Measurements from ENCODE around the gene DDX49.
"Not testable (repeated sequence)": the region's sequence is repeated elsewhere in the genome, so short reads cannot be mapped to it uniquely, and the experiment has no call there.

The DDX49 gene

GRCh38 chr19:18895824-18896341 is 23.6 kb upstream of the DDX49 start, which contains the start of gene CERS1:
TSS of gene CERS1 (minus strand) at chr19:18896158. CDS start at chr19:18896072, 86 bp downstream.
- peak; percentile 6 for DNase-seq

GRCh38 chr19:18896421-18896841 is 23.1 kb upstream of the DDX49 start:
- DNase-seq, result no peak

GRCh38 chr19:18897094-18898029 is 22.2 kb upstream of the DDX49 start:
- no peak for DNase-seq

- DNase-seq, result no peak
Measured at GRCh38 chr19:18898081-18898606, 21.4 kb upstream of the DDX49 start.

- no peak for DNase-seq
Measured at GRCh38 chr19:18898607-18899408, 20.7 kb upstream of the DDX49 start.

- DNase-seq, result no peak
Measured at GRCh38 chr19:18899624-18900560, 19.6 kb upstream of the DDX49 start.

- DNase-seq, result no peak
Measured at GRCh38 chr19:18900700-18901481, 18.6 kb upstream of the DDX49 start.

GRCh38 chr19:18901491-18901890 is 18.0 kb upstream of the DDX49 start:
- DNase-seq, result no peak

GRCh38 chr19:18902519-18902918 is 17.0 kb upstream of the DDX49 start:
- not testable (repeated sequence) for DNase-seq

- DNase-seq, result no peak
Measured at GRCh38 chr19:18903156-18904037, 16.1 kb upstream of the DDX49 start.

GRCh38 chr19:18904334-18905057 is 15.0 kb upstream of the DDX49 start:
- DNase-seq, result no peak

- no peak for DNase-seq
Measured at GRCh38 chr19:18905058-18905456, 14.5 kb upstream of the DDX49 start.

GRCh38 chr19:18905513-18906236 is 13.8 kb upstream of the DDX49 start:
- no peak for DNase-seq

- no peak for DNase-seq
Measured at GRCh38 chr19:18906605-18907519, 12.7 kb upstream of the DDX49 start.

GRCh38 chr19:18908917-18909619 is 10.4 kb upstream of the DDX49 start:
- DNase-seq, result no peak

- no peak for DNase-seq
Measured at GRCh38 chr19:18910010-18910409, 9.5 kb upstream of the DDX49 start.
